H1 (cell line): ENCODE measurements around the gene TMC4. TPM values are rescaled to one million over a fixed set of nuclear protein-coding genes. Genes with fewer than 3 reads are reported as not detected.

Source experiments
- ASH2L ChIP-seq: fragments of 200-600, 300-600 bp; sonication (generic); IDR thresholded peaks from one replicate; pipeline ENCODE4 v1.7.1; 2017; ENCODE audit warnings: low read length
- BACH1 ChIP-seq: IDR thresholded peaks from 2 replicates; pipeline ENCODE4 v1.6.1; 2012; ENCODE audit warnings: low read length, improper control_type of control experiment
- CHD7 ChIP-seq: fragments of 300-600 bp; sonication (generic); IDR thresholded peaks from 2 replicates; pipeline ENCODE4 v1.7.1; 2012; ENCODE audit warnings: low read length, moderate library complexity, mild to moderate bottlenecking, inconsistent platforms; ENCODE audit not compliant: insufficient replicate concordance
- GABPA ChIP-seq: IDR thresholded peaks from 2 replicates; pipeline ENCODE4 v1.6.1; 2011; ENCODE audit warnings: mild to moderate bottlenecking, low read length, moderate library complexity, borderline replicate concordance; ENCODE audit not compliant: insufficient read depth
- JUN ChIP-seq: IDR thresholded peaks from 2 replicates; pipeline ENCODE4 v1.6.1; 2011; ENCODE audit warnings: low read depth, mild to moderate bottlenecking, improper control_type of control experiment, low read length
- SIX5 ChIP-seq: IDR thresholded peaks from 2 replicates; pipeline ENCODE4 v1.6.1; 2011; ENCODE audit warnings: mild to moderate bottlenecking, low read depth, low read length
- SP4 ChIP-seq: IDR thresholded peaks from 2 replicates; pipeline ENCODE4 v1.6.1; 2012; ENCODE audit warnings: low read length, inconsistent platforms
- ZNF274 ChIP-seq: IDR thresholded peaks from 2 replicates; pipeline ENCODE4 v1.7.0; 2012; ENCODE audit warnings: low read length, borderline replicate concordance; ENCODE audit errors: extremely low read depth
- polyA plus RNA-seq, 7 experiments: library from polyadenylated mRNA; depleted of rRNA in 3 of 7; stranded (reverse) in 5 of 7; unstranded in 2 of 7; fragments of >200 nt in 5 of 7; fragments of 200-250 nt in 2 of 7; gene quantifications; 1 replicate in 5 of 7; 2 replicates in 1 of 7; 4 replicates in 1 of 7; pipeline versions ENCODE4 v1.2.1 to v1.2.3, GENCODE V29; 2011 to 2013; ENCODE audit warnings: missing spikeins in 2 of 7, mixed read lengths in 2 of 7
- total RNA-seq: library from RNA; stranded (reverse); fragmentation: NEBNext Ultra II Directional; extraction: Animal tissue kit (Norgen Biotek cat#: 25700); gene quantifications from 2 replicates; pipeline ENCODE4 v1.2.1, GENCODE V29; 2021

Gene TMC4
- total and polyA plus RNA-seq, 2 of the 8 experiments (the other 6 are each of a cell fraction or from before 2014, with no cell fraction given): 5.5 to 6.3 TPM

DNA sequence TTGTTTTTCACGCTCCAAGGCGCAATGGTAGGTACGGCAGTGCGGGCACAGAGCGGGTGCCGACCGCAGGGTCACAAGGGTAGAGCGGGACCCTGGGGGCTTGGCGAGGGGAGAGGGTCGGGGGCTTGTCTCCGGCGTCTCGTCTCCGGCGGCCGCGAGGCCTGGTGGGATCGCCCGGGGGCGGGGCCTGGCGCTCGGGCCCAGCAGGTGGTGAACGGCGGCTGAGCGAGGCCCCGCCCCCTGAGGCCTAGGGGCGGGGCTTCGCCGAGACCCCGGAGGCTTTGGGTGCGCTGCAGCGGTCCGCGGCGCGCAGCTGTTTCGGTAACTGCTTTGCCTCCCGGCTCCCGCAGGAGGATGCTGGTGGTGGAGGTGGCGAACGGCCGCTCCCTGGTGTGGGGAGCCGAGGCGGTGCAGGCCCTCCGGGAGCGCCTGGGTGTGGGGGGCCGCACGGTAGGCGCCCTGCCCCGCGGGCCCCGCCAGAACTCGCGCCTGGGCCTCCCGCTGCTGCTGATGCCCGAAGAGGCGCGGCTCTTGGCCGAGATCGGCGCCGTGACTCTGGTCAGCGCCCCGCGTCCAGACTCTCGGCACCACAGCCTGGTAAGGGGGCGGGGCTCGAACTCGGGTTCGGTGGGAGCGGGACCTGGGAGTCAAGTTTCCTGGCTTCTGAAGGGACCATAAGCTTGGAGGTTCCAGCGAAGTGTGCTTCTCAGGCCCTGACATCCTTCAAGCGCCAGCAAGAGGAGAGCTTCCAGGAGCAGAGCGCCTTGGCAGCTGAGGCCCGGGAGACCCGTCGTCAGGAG, 18.3 kb upstream of the TMC4 start, which contains the start of gene TSEN34 (continued):
- TF ChIP-seq JUN (no peak), SIX5 (no peak), BACH1 (no peak), CHD7 (no peak), GABPA (no peak), SP4 (no peak), ASH2L (no peak), ZNF274 (no peak)
